Endothelial cell of umbilical vein (primary cell): ENCODE data around the gene GRIA4. TPM values are rescaled to one million over a fixed set of nuclear protein-coding genes. Genes with fewer than 3 reads are reported as not detected.

ENCODE experiments used
- BruUV-seq: library from RNA; stranded (reverse); fragments of 400-500 nt; replicated peaks from 2 replicates; lab custom pipeline; 2021; lab: Mats Ljungman, UMichigan
- CTCF ChIA-PET: fragments of 300-600, 350-600 bp; sonication (Branson Sonifier 250); formaldehyde crosslinking; loops from one replicate; lab custom pipeline; 2021; ENCODE audit warnings: antibody characterized with exemption, inconsistent platforms; lab: Charles Lee
- POLR2A ChIA-PET: fragments of 300-600, 350-600 bp; sonication (Branson Sonifier 250); formaldehyde crosslinking; loops from one replicate; lab custom pipeline; 2021; ENCODE audit warnings: antibody characterized with exemption, inconsistent platforms; lab: Charles Lee
- DNase-seq: peaks from one replicate; pipeline ENCODE4 v3.0.0-alpha.2; 2011; ENCODE audit warnings: low read depth, low spot score
- FAIRE-seq: peaks from 2 replicates; lab custom pipeline; 2011; peaks lifted over from hg19 to GRCh38; lab: Jason Lieb, UNC
- H2AFZ ChIP-seq: 2 replicates; pipeline ENCODE4 v1.6.0; 2012; ENCODE audit warnings: low read depth, low read length, control low read depth, inconsistent platforms
- H3K27ac ChIP-seq: 2 replicates; pipeline ENCODE4 v1.5.1; 2011; ENCODE audit warnings: low read depth, mild to moderate bottlenecking, control low read depth, low read length, moderate library complexity; ENCODE audit not compliant: insufficient read depth
- H3K27me3 ChIP-seq, 2 experiments: 2 replicates each; pipeline versions ENCODE4 v1.6.0 to v1.6.1; 2011; ENCODE audit warnings: low read length in 2 of 2, mixed read lengths in 1 of 2; ENCODE audit not compliant: control insufficient read depth in 2 of 2, insufficient read depth in 2 of 2
- H3K36me3 ChIP-seq, 2 experiments: 2 replicates in 1 of 2; 3 replicates in 1 of 2; pipeline ENCODE4 v1.5.1; 2011; ENCODE audit warnings: low read length in 2 of 2, mild to moderate bottlenecking in 1 of 2, moderate library complexity in 1 of 2; ENCODE audit not compliant: control insufficient read depth in 2 of 2, insufficient read depth in 2 of 2; ENCODE audit errors: extremely low read depth in 1 of 2
- H3K4me1 ChIP-seq: 3 replicates; pipeline ENCODE4 v1.5.1; 2011; ENCODE audit warnings: mild to moderate bottlenecking, low read length; ENCODE audit not compliant: control insufficient read depth, insufficient read depth; ENCODE audit errors: extremely low read depth
- H3K4me2 ChIP-seq: 2 replicates; pipeline ENCODE4 v1.6.1; 2011; ENCODE audit warnings: low read length, control low read depth, mixed read lengths; ENCODE audit not compliant: insufficient read depth
- H3K4me3 ChIP-seq, 3 experiments: fragments of 200-600 bp in 1 of 3; sonication (generic), shearing (Covaris generic) in 1 of 3; replicated peaks in 1 of 3; 2 replicates each; pipeline ENCODE4 v1.5.1; 2011 to 2016; ENCODE audit warnings: control low read depth in 3 of 3, low read length in 3 of 3, mild to moderate bottlenecking in 2 of 3, inconsistent platforms in 1 of 3, low read depth in 1 of 3, moderate library complexity in 1 of 3; ENCODE audit not compliant: insufficient read depth in 1 of 3
- H3K79me2 ChIP-seq: 2 replicates; pipeline ENCODE4 v1.6.0; 2012; ENCODE audit warnings: low read length, inconsistent platforms; ENCODE audit not compliant: control insufficient read depth, insufficient read depth
- H3K9ac ChIP-seq: replicated peaks from 2 replicates; pipeline ENCODE3; 2011; ENCODE audit warnings: low read length, control low read depth; ENCODE audit not compliant: insufficient read depth; ENCODE audit errors: extremely low read depth
- H3K9me1 ChIP-seq: replicated peaks from 3 replicates; pipeline ENCODE4 v1.6.0; 2011; ENCODE audit warnings: mild to moderate bottlenecking, low read length; ENCODE audit not compliant: control insufficient read depth, insufficient read depth; ENCODE audit errors: extremely low read depth
- H3K9me3 ChIP-seq: replicated peaks from 2 replicates; pipeline ENCODE4 v1.5.1; 2012; ENCODE audit warnings: low read length, inconsistent platforms; ENCODE audit not compliant: control insufficient read depth, insufficient read depth
- H4K20me1 ChIP-seq: replicated peaks from 2 replicates; pipeline ENCODE3; 2011; ENCODE audit warnings: mild to moderate bottlenecking, low read length; ENCODE audit not compliant: control insufficient read depth, insufficient read depth; ENCODE audit errors: extremely low read depth
- EZH2 ChIP-seq: IDR thresholded peaks from 2 replicates; pipeline ENCODE4 v1.6.1; 2012; ENCODE audit warnings: borderline replicate concordance, low read depth, mild to moderate bottlenecking, moderate library complexity, low read length, inconsistent platforms; ENCODE audit not compliant: severe bottlenecking
- FOS ChIP-seq: IDR thresholded peaks from 2 replicates; pipeline ENCODE4 v1.6.1; 2011; ENCODE audit warnings: mild to moderate bottlenecking, low read length, moderate library complexity, borderline replicate concordance; ENCODE audit not compliant: insufficient read depth
- GATA2 ChIP-seq: IDR thresholded peaks from 2 replicates; pipeline ENCODE4 v1.7.0; 2011; ENCODE audit warnings: low read depth, mild to moderate bottlenecking, moderate library complexity, mixed read lengths, low read length; ENCODE audit not compliant: insufficient read length, insufficient read depth
- JUN ChIP-seq: IDR thresholded peaks from 2 replicates; pipeline ENCODE4 v1.6.1; 2011; ENCODE audit warnings: borderline replicate concordance, low read depth; ENCODE audit not compliant: insufficient read length, insufficient read depth
- MYC ChIP-seq: IDR thresholded peaks from one replicate; pipeline ENCODE4 v1.6.1; 2011; ENCODE audit warnings: mild to moderate bottlenecking, low read depth, low read length
- POLR2A ChIP-seq: IDR thresholded peaks from 2 replicates; pipeline ENCODE4 v1.6.1; 2012; ENCODE audit warnings: low read depth, mild to moderate bottlenecking, control low read depth, low read length
- POLR2AphosphoS5 ChIP-seq: IDR thresholded peaks from 2 replicates; pipeline ENCODE4 v1.6.1; 2012; ENCODE audit warnings: low read depth, mild to moderate bottlenecking, control low read depth, low read length, moderate library complexity; ENCODE audit not compliant: insufficient read depth
- dilution Hi-C: fragments of 300-500 bp; cut with MboI; formaldehyde crosslinking; loops from one replicate; pipeline ENCODE4 v1.15.0; 2019; ENCODE audit warnings: low sequenced_read_pairs; ENCODE audit not compliant: extremely low pct_ligation_motif_present
- intact Hi-C: fragments of 100-400 bp; cut with micrococcal nuclease; formaldehyde crosslinking; loops from one replicate; pipeline ENCODE4 v1.10.0; 2022
- polyA plus RNA-seq, 4 experiments: library from polyadenylated mRNA; depleted of rRNA in 3 of 4; stranded (reverse) in 3 of 4; unstranded in 1 of 4; fragments of >200 nt; gene quantifications; 2 replicates each; pipeline versions ENCODE4 v1.2.1 to v1.2.3, GENCODE V29; 2011 to 2012; ENCODE audit warnings: missing spikeins in 1 of 4
- total RNA-seq: library from RNA; stranded (reverse); gene quantifications from 2 replicates; pipeline ENCODE4 v1.2.3, GENCODE V29; 2021
- TF ChIP-seq, protein P1 (sequence below), 2 donors: IDR thresholded peaks; 1 replicate in 1 of 2; 2 replicates in 1 of 2; pipeline ENCODE4 v1.5.1; 2011; ENCODE audit warnings: low read length in 2 of 2, mild to moderate bottlenecking in 2 of 2, moderate library complexity in 2 of 2, control low read depth in 1 of 2, inconsistent platforms in 1 of 2, low read depth in 1 of 2; ENCODE audit not compliant: insufficient read depth in 1 of 2; ENCODE audit errors: extremely low read depth in 1 of 2
- TF ChIP-seq, protein P2 (sequence below): IDR thresholded peaks from 2 replicates; pipeline ENCODE4 v1.6.1; 2011; ENCODE audit not compliant: insufficient read depth, insufficient read length

Gene GRIA4
- total and polyA plus RNA-seq, 2 donors (not counting 3 experiments of a cell fraction or from before 2014, with no cell fraction given): not detected

- Histone ChIP-seq H2AFZ (peak overlapping the region; percentile 9), H3K4me2 (no peak overlapping the region), H4K20me1 (no peaks in the 10 kb centered on the region), H3K4me1 (no peaks in the 10 kb centered on the region), H3K79me2 (no peaks in the 10 kb centered on the region), H3K4me3 (no peak overlapping the region), H3K9me1 (no peaks in the 10 kb centered on the region), H3K27me3 (no peaks in the 10 kb centered on the region), H3K36me3 (no peaks in the 10 kb centered on the region), H3K9me3 (no peaks in the 10 kb centered on the region), H3K27ac (no peak overlapping the region), H3K9ac (no peak overlapping the region)
- POLR2A ChIA-PET: no interaction called here
- DNase-seq: peak; percentile 1
- FAIRE-seq: no peak
- intact Hi-C loops (loop anchor here (10.0 kb wide), 1 partner anchor 608 kb away; the partner anchor contains the start of gene CASP4), dilution Hi-C loops (no loop called here)
- TF ChIP-seq FOS: no peak
- TF ChIP-seq GATA2: no peak
- no peak for TF ChIP-seq EZH2
- TF ChIP-seq MYC: no peak
- no peak for TF ChIP-seq JUN
- TF ChIP-seq POLR2A: no peak
- no peak for TF ChIP-seq POLR2AphosphoS5
- TF ChIP-seq, protein P1, sequence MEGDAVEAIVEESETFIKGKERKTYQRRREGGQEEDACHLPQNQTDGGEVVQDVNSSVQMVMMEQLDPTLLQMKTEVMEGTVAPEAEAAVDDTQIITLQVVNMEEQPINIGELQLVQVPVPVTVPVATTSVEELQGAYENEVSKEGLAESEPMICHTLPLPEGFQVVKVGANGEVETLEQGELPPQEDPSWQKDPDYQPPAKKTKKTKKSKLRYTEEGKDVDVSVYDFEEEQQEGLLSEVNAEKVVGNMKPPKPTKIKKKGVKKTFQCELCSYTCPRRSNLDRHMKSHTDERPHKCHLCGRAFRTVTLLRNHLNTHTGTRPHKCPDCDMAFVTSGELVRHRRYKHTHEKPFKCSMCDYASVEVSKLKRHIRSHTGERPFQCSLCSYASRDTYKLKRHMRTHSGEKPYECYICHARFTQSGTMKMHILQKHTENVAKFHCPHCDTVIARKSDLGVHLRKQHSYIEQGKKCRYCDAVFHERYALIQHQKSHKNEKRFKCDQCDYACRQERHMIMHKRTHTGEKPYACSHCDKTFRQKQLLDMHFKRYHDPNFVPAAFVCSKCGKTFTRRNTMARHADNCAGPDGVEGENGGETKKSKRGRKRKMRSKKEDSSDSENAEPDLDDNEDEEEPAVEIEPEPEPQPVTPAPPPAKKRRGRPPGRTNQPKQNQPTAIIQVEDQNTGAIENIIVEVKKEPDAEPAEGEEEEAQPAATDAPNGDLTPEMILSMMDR (IDR thresholded peaks at IDR 0.05; ENCODE audit: extremely low read depth in 1 of 2, insufficient read depth in 1 of 2, low read depth in 1 of 2, low read length in 2 of 2): no peak
- TF ChIP-seq, protein P2, sequence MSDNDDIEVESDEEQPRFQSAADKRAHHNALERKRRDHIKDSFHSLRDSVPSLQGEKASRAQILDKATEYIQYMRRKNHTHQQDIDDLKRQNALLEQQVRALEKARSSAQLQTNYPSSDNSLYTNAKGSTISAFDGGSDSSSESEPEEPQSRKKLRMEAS: no peak
- BruUV-seq: no TSS peak
- CTCF ChIA-PET: no interaction called here
These were observed 36.8 kb upstream of the GRIA4 start for GRCh38 chr11:105573091-105573490.
